HEK293 (cell line): Measurements from ENCODE around the gene IQGAP3.

Experiments
- CTCF ChIA-PET: fragments of 350-600 bp; formaldehyde crosslinking; extraction: SDS; loops from one replicate; lab custom pipeline; 2021; ENCODE audit warnings: antibody characterized with exemption; lab: Yijun Ruan, JAX
- POLR2A ChIA-PET: fragments of 300-600 bp; formaldehyde crosslinking; extraction: SDS; loops from one replicate; lab custom pipeline; 2020; ENCODE audit warnings: antibody characterized with exemption, inconsistent platforms; lab: Yijun Ruan, JAX
- H3K27ac ChIP-seq: fragments of 200-500 bp; sonication (Bioruptor generic); 2 replicates; pipeline ENCODE4 v1.5.1; 2014; ENCODE audit warnings: low read depth, low read length, control low read depth, inconsistent platforms; ENCODE audit errors: extremely low read depth
- H3K36me3 ChIP-seq, 2 experiments: fragments of 200-500 bp in 1 of 2; sonication (Bioruptor generic) in 1 of 2; 1 replicate in 1 of 2; 2 replicates in 1 of 2; pipeline ENCODE4 v1.5.1; 2014 to 2017; ENCODE audit warnings: inconsistent platforms in 2 of 2, low read length in 2 of 2; ENCODE audit not compliant: control insufficient read depth in 2 of 2, insufficient read depth in 1 of 2
- H3K4me1 ChIP-seq: fragments of 200-500 bp; sonication (Bioruptor generic); 2 replicates; pipeline ENCODE4 v1.5.1; 2014; ENCODE audit warnings: mild to moderate bottlenecking, low read length, inconsistent platforms; ENCODE audit not compliant: control insufficient read depth, insufficient read depth
- H3K4me3 ChIP-seq: 2 replicates; pipeline ENCODE4 v1.5.1; 2011; ENCODE audit warnings: low read depth, mild to moderate bottlenecking, control low read depth, low read length, moderate library complexity
- H3K9me3 ChIP-seq: fragments of 200-500 bp; sonication (Bioruptor generic); 2 replicates; pipeline ENCODE4 v1.5.1; 2014; ENCODE audit warnings: low read depth, low read length, inconsistent platforms; ENCODE audit not compliant: control insufficient read depth, insufficient read depth
- GLI4 ChIP-seq: fragments of 450-650 bp; formaldehyde crosslinking; IDR thresholded peaks from 2 replicates; pipeline ENCODE4 v1.5.1; 2016; ENCODE audit warnings: missing biosample characterization, missing genetic modification characterization
- HOXC10 ChIP-seq: sonication (generic); formaldehyde crosslinking; IDR thresholded peaks from 2 replicates; pipeline ENCODE4 v1.8.1; 2023; ENCODE audit warnings: mild to moderate bottlenecking, missing genetic modification reagents
- ZBTB17 ChIP-seq: fragments of 450-650 bp; formaldehyde crosslinking; IDR thresholded peaks from 2 replicates; pipeline ENCODE4 v1.5.1; 2016; ENCODE audit warnings: missing biosample characterization, missing genetic modification characterization
- ZBTB48 ChIP-seq: fragments of 450-650 bp; formaldehyde crosslinking; IDR thresholded peaks from 2 replicates; pipeline ENCODE4 v1.5.1; 2016; ENCODE audit warnings: missing biosample characterization, missing genetic modification characterization
- ZBTB8A ChIP-seq: fragments of 450-650 bp; formaldehyde crosslinking; IDR thresholded peaks from 2 replicates; pipeline ENCODE4 v1.5.1; 2016; ENCODE audit warnings: missing biosample characterization, missing genetic modification characterization
- ZFP37 ChIP-seq: fragments of 450-650 bp; formaldehyde crosslinking; IDR thresholded peaks from 2 replicates; pipeline ENCODE4 v1.5.1; 2016; ENCODE audit warnings: missing biosample characterization, missing genetic modification characterization
- ZNF274 ChIP-seq, 2 experiments: fragments of 200-500 bp in 1 of 2; fragments of 450-650 bp in 1 of 2; sonication (Bioruptor generic) in 1 of 2; formaldehyde crosslinking in 1 of 2; IDR thresholded peaks; 2 replicates each; pipeline versions ENCODE4 v1.5.1 to v1.6.1; 2014 to 2016; ENCODE audit warnings: borderline replicate concordance in 1 of 2, inconsistent platforms in 1 of 2, low read length in 1 of 2, missing biosample characterization in 1 of 2, missing genetic modification characterization in 1 of 2
- ZNF426 ChIP-seq: fragments of 450-650 bp; formaldehyde crosslinking; IDR thresholded peaks from 2 replicates; pipeline ENCODE4 v1.5.1; 2017; ENCODE audit warnings: missing biosample characterization, missing genetic modification characterization, mild to moderate bottlenecking, inconsistent platforms, moderate library complexity
- ZNF433 ChIP-seq: fragments of 450-650 bp; formaldehyde crosslinking; IDR thresholded peaks from 2 replicates; pipeline ENCODE4 v1.5.1; 2016; ENCODE audit warnings: missing biosample characterization, missing genetic modification characterization, low read depth
- ZNF48 ChIP-seq: fragments of 450-650 bp; formaldehyde crosslinking; IDR thresholded peaks from 2 replicates; pipeline ENCODE4 v1.5.1; 2016; ENCODE audit warnings: missing biosample characterization, missing genetic modification characterization
- ZNF747 ChIP-seq: fragments of 450-650 bp; formaldehyde crosslinking; IDR thresholded peaks from 2 replicates; pipeline ENCODE4 v1.5.1; 2016; ENCODE audit warnings: missing biosample characterization, missing genetic modification characterization
- ZNF776 ChIP-seq: fragments of 450-650 bp; formaldehyde crosslinking; IDR thresholded peaks from 2 replicates; pipeline ENCODE4 v1.5.0; 2017; ENCODE audit warnings: missing biosample characterization, missing genetic modification characterization, borderline replicate concordance
- ZSCAN23 ChIP-seq: fragments of 450-650 bp; formaldehyde crosslinking; IDR thresholded peaks from 2 replicates; pipeline ENCODE4 v1.5.1; 2016; ENCODE audit warnings: missing biosample characterization, missing genetic modification characterization
- TF ChIP-seq, protein P1 (sequence below): fragments of 450-650 bp; formaldehyde crosslinking; IDR thresholded peaks from 2 replicates; pipeline ENCODE4 v1.5.1; 2016; ENCODE audit warnings: missing biosample characterization, missing genetic modification characterization
- TF ChIP-seq, protein P2 (sequence below): fragments of 450-650 bp; formaldehyde crosslinking; IDR thresholded peaks from 2 replicates; pipeline ENCODE4 v1.5.1; 2016; ENCODE audit warnings: missing biosample characterization, missing genetic modification characterization
- TF ChIP-seq, protein P3 (sequence below): fragments of 450-650 bp; formaldehyde crosslinking; IDR thresholded peaks from 2 replicates; pipeline ENCODE4 v1.5.1; 2016; ENCODE audit warnings: missing biosample characterization, missing genetic modification characterization
- TF ChIP-seq, protein P4 (sequence below): fragments of 450-650 bp; formaldehyde crosslinking; IDR thresholded peaks from 2 replicates; pipeline ENCODE4 v1.5.1; 2017; ENCODE audit warnings: missing biosample characterization, mild to moderate bottlenecking, missing genetic modification characterization, moderate library complexity
- TF ChIP-seq, protein P5 (sequence below): fragments of 450-650 bp; formaldehyde crosslinking; IDR thresholded peaks from 2 replicates; pipeline ENCODE4 v1.5.1; 2016; ENCODE audit warnings: missing biosample characterization, missing genetic modification characterization
- TF ChIP-seq, protein P6 (sequence below): fragments of 450-650 bp; formaldehyde crosslinking; IDR thresholded peaks from 2 replicates; pipeline ENCODE4 v1.5.1; 2016; ENCODE audit warnings: missing biosample characterization, missing genetic modification characterization

Gene IQGAP3

DNA sequence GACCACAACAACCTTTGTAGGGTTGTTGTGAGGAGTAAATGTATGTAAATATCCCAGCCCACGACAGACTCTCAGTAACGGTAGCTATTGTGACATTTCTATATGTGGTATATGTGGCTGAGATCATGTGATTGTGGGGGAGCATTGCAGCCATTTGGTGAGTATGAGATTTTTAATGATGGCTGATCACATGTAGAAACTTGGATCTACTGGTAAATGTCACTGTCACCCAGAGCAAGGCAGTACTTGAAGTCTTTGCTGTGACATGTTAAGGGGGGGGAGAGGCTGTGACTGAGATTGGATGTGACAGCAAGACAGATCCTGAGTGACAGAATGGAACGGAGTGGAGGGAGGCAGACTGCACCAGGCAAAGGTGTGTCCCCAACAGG lies 47.9 kb downstream of the IQGAP3 start:
- Histone ChIP-seq H3K9me3 (no peaks in the 10 kb centered on the region), H3K4me1 (no peaks in the 10 kb centered on the region), H3K4me3 (no peak overlapping the region), H3K36me3 (peaks cover 3 to 46% of the 10 kb centered on the region in 2 experiments; a peak in 2 of 3 replicates), H3K27ac (no peak overlapping the region)
- ChIA-PET POLR2A (interaction anchor here (1.0 to 1.7 kb wide), 3 partner anchors 11 to 30 kb away, joined by 3 to 5 read pairs (median 4); partner anchors contain the start of gene MEF2D), CTCF (interaction anchor here (0.6 to 1.5 kb wide), 4 partner anchors 44 to 77 kb away, joined by 3 to 6 read pairs (median 3); partner anchors contain the start of gene GPATCH4)
- TF ChIP-seq ZNF433 (tag by site-specific recombination): no peak

DNA sequence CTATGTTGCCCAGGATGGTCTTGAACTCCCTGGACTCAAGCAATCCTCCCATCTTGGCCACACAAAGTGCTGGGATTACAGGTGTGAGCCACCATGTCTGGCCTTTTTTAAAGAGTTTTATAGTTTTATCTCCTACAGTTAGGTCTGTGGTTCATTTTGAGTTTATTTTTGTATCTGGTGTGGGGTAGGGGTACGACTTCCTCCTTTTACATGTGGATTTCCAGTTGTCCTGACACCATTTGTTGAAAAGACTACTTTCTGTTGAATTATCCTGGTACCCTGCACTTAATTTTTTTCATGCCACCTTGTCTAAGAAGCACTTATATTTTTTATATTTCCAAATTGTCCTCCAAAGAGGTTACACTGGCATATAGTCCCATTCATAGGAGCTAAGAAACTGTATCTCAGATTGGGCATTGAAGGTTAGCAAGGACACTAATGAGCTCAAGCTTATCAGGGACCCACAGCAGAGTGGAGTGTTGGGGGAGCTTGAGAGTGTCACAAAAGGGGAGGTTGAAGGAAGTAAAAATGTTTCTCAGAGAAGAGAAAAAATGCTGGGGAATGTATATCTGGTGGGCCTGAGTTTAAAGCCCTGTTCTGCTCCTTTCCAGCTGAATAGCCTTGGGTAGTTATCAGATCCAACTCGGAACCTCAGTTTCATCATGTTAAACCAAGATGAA lies 48.4 kb downstream of the IQGAP3 start:
- POLR2A ChIA-PET: interaction anchor here (1.6 to 1.7 kb wide), 2 partner anchors 11 to 23 kb away, joined by 4 to 5 read pairs; partner anchors contain the start of gene MEF2D
- CTCF ChIA-PET: interaction anchor here (1.0 to 1.5 kb wide), 2 partner anchors 43 to 66 kb away, joined by 3 to 6 read pairs; no protein-coding TSS in a partner anchor
- Histone ChIP-seq H3K9me3 (no peaks in the 10 kb centered on the region), H3K36me3 (peaks cover 0 to 41% of the 10 kb centered on the region in 2 experiments; a peak in 2 of 3 replicates), H3K4me1 (no peaks in the 10 kb centered on the region), H3K27ac (no peak overlapping the region), H3K4me3 (no peak overlapping the region)
- TF ChIP-seq ZNF48 (tag by site-specific recombination) (no peak), HOXC10 (CRISPR knock-in tag) (no peak), ZBTB17 (tag by site-specific recombination) (no peak), ZNF747 (tag by site-specific recombination) (no peak), ZFP37 (tag by site-specific recombination) (no peak), ZNF776 (tag by site-specific recombination) (no peak), ZSCAN23 (tag by site-specific recombination) (no peak), ZNF426 (no peak), ZBTB48 (tag by site-specific recombination) (no peak), ZNF274 (IDR thresholded peaks at IDR 0.05; ENCODE audit: low read length) (no peak), ZNF274 (tag by site-specific recombination; IDR thresholded peaks at IDR 0.05; ENCODE audit: borderline replicate concordance) (no peak), GLI4 (no peak), ZBTB8A (tag by site-specific recombination) (no peak)
- TF ChIP-seq, protein P1, sequence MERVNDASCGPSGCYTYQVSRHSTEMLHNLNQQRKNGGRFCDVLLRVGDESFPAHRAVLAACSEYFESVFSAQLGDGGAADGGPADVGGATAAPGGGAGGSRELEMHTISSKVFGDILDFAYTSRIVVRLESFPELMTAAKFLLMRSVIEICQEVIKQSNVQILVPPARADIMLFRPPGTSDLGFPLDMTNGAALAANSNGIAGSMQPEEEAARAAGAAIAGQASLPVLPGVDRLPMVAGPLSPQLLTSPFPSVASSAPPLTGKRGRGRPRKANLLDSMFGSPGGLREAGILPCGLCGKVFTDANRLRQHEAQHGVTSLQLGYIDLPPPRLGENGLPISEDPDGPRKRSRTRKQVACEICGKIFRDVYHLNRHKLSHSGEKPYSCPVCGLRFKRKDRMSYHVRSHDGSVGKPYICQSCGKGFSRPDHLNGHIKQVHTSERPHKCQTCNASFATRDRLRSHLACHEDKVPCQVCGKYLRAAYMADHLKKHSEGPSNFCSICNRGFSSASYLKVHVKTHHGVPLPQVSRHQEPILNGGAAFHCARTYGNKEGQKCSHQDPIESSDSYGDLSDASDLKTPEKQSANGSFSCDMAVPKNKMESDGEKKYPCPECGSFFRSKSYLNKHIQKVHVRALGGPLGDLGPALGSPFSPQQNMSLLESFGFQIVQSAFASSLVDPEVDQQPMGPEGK (tag by site-specific recombination): no peak
- TF ChIP-seq, protein P2, sequence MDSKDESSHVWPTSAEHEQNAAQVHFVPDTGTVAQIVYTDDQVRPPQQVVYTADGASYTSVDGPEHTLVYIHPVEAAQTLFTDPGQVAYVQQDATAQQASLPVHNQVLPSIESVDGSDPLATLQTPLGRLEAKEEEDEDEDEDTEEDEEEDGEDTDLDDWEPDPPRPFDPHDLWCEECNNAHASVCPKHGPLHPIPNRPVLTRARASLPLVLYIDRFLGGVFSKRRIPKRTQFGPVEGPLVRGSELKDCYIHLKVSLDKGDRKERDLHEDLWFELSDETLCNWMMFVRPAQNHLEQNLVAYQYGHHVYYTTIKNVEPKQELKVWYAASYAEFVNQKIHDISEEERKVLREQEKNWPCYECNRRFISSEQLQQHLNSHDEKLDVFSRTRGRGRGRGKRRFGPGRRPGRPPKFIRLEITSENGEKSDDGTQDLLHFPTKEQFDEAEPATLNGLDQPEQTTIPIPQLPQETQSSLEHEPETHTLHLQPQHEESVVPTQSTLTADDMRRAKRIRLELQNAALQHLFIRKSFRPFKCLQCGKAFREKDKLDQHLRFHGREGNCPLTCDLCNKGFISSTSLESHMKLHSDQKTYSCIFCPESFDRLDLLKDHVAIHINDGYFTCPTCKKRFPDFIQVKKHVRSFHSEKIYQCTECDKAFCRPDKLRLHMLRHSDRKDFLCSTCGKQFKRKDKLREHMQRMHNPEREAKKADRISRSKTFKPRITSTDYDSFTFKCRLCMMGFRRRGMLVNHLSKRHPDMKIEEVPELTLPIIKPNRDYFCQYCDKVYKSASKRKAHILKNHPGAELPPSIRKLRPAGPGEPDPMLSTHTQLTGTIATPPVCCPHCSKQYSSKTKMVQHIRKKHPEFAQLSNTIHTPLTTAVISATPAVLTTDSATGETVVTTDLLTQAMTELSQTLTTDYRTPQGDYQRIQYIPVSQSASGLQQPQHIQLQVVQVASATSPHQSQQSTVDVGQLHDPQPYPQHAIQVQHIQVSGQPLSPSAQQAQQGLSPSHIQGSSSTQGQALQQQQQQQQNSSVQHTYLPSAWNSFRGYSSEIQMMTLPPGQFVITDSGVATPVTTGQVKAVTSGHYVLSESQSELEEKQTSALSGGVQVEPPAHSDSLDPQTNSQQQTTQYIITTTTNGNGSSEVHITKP (tag by site-specific recombination): no peak
- TF ChIP-seq, protein P3, sequence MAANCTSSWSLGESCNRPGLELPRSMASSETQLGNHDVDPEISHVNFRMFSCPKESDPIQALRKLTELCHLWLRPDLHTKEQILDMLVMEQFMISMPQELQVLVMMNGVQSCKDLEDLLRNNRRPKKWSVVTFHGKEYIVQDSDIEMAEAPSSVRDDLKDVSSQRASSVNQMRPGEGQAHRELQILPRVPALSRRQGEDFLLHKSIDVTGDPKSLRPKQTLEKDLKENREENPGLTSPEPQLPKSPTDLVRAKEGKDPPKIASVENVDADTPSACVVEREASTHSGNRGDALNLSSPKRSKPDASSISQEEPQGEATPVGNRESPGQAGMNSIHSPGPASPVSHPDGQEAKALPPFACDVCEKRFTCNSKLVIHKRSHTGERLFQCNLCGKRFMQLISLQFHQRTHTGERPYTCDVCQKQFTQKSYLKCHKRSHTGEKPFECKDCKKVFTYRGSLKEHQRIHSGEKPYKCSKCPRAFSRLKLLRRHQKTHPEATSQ (tag by site-specific recombination): no peak
- TF ChIP-seq, protein P4, sequence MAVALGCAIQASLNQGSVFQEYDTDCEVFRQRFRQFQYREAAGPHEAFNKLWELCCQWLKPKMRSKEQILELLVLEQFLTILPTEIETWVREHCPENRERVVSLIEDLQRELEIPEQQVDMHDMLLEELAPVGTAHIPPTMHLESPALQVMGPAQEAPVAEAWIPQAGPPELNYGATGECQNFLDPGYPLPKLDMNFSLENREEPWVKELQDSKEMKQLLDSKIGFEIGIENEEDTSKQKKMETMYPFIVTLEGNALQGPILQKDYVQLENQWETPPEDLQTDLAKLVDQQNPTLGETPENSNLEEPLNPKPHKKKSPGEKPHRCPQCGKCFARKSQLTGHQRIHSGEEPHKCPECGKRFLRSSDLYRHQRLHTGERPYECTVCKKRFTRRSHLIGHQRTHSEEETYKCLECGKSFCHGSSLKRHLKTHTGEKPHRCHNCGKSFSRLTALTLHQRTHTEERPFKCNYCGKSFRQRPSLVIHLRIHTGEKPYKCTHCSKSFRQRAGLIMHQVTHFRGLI: no peak
- TF ChIP-seq, protein P5, sequence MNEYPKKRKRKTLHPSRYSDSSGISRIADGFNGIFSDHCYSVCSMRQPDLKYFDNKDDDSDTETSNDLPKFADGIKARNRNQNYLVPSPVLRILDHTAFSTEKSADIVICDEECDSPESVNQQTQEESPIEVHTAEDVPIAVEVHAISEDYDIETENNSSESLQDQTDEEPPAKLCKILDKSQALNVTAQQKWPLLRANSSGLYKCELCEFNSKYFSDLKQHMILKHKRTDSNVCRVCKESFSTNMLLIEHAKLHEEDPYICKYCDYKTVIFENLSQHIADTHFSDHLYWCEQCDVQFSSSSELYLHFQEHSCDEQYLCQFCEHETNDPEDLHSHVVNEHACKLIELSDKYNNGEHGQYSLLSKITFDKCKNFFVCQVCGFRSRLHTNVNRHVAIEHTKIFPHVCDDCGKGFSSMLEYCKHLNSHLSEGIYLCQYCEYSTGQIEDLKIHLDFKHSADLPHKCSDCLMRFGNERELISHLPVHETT: no peak
- TF ChIP-seq, protein P6, sequence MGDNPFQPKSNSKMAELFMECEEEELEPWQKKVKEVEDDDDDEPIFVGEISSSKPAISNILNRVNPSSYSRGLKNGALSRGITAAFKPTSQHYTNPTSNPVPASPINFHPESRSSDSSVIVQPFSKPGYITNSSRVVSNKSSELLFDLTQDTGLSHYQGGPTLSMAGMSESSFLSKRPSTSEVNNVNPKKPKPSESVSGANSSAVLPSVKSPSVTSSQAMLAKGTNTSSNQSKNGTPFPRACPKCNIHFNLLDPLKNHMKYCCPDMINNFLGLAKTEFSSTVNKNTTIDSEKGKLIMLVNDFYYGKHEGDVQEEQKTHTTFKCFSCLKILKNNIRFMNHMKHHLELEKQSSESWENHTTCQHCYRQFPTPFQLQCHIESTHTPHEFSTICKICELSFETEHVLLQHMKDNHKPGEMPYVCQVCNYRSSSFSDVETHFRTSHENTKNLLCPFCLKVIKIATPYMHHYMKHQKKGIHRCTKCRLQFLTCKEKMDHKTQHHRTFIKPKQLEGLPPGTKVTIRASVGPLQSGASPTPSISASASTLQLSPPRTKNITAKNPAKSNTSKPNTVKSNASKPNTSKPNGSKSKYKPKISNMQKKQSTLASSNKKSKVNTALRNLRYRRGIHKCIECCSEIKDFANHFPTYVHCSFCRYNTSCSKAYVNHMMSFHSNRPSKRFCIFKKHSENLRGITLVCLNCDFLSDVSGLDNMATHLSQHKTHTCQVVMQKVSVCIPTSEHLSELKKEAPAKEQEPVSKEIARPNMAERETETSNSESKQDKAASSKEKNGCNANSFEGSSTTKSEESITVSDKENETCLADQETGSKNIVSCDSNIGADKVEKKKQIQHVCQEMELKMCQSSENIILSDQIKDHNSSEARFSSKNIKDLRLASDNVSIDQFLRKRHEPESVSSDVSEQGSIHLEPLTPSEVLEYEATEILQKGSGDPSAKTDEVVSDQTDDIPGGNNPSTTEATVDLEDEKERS (tag by site-specific recombination): no peak
